Liver (tissue), 9 donors: ENCODE results near the gene SCART1. TPM values are rescaled to one million over a fixed set of nuclear protein-coding genes. Genes with fewer than 3 reads are reported as not detected.

ENCODE experiments used
- DNase-seq: peaks from one replicate; pipeline ENCODE4 v3.0.0-alpha.2; 2017; ENCODE audit warnings: low spot score
- H3K27ac ChIP-seq, 2 donors: one replicate each; pipeline ENCODE4 v1.7.0; 2013; ENCODE audit warnings: inconsistent platforms in 2 of 2, low read length in 2 of 2, control low read depth in 1 of 2, low read depth in 1 of 2, mild to moderate bottlenecking in 1 of 2
- H3K27me3 ChIP-seq, 4 donors: one replicate each; pipeline versions ENCODE4 v1.6.1 to v1.7.0; 2013; ENCODE audit warnings: low read length in 3 of 4, inconsistent platforms in 1 of 4, mild to moderate bottlenecking in 1 of 4, moderate library complexity in 1 of 4; ENCODE audit not compliant: control insufficient read depth in 4 of 4, insufficient read depth in 4 of 4
- H3K36me3 ChIP-seq, 4 donors: one replicate each; pipeline versions ENCODE4 v1.6.1 to v1.7.0; 2013; ENCODE audit warnings: low read length in 3 of 4, mild to moderate bottlenecking in 3 of 4, low read depth in 1 of 4, moderate library complexity in 1 of 4; ENCODE audit not compliant: control insufficient read depth in 4 of 4, insufficient read depth in 3 of 4
- H3K4me1 ChIP-seq, 4 donors: one replicate each; pipeline versions ENCODE4 v1.6.1 to v1.7.0; 2013; ENCODE audit warnings: low read length in 3 of 4, mild to moderate bottlenecking in 3 of 4, moderate library complexity in 1 of 4; ENCODE audit not compliant: control insufficient read depth in 4 of 4, insufficient read depth in 4 of 4
- H3K4me3 ChIP-seq, 3 donors: one replicate each; pipeline versions ENCODE4 v1.6.1 to v1.7.0; 2013; ENCODE audit warnings: low read length in 3 of 3, control low read depth in 1 of 3, low read depth in 1 of 3, mild to moderate bottlenecking in 1 of 3
- H3K9ac ChIP-seq, 2 donors: one replicate each; pipeline ENCODE4 v1.7.0; 2013; ENCODE audit warnings: low read length in 2 of 2, mild to moderate bottlenecking in 2 of 2, moderate library complexity in 2 of 2, control low read depth in 1 of 2, low read depth in 1 of 2
- H3K9me3 ChIP-seq, 4 donors: one replicate each; pipeline versions ENCODE4 v1.6.1 to v1.7.0; 2013; ENCODE audit warnings: low read length in 3 of 4; ENCODE audit not compliant: control insufficient read depth in 4 of 4
- CTCF ChIP-seq: fragments of 150-350 bp; IDR thresholded peaks from 2 replicates; pipeline ENCODE4 v1.5.1; 2017; ENCODE audit warnings: improper control_type of control experiment, low read depth, low read length; ENCODE audit not compliant: missing input control
- EGR1 ChIP-seq, 2 donors: IDR thresholded peaks; 2 replicates each; pipeline ENCODE4 v1.6.1; 2016 to 2018; ENCODE audit warnings: antibody characterized with exemption in 2 of 2, low read depth in 2 of 2
- FOXA1 ChIP-seq: IDR thresholded peaks from 2 replicates; pipeline ENCODE4 v1.6.1; 2016; ENCODE audit warnings: antibody characterized with exemption
- FOXA2 ChIP-seq: IDR thresholded peaks from 2 replicates; pipeline ENCODE4 v1.6.1; 2016; ENCODE audit warnings: antibody characterized with exemption
- GABPA ChIP-seq, 2 donors: IDR thresholded peaks in 1 of 2; conservative IDR thresholded peaks in 1 of 2; 2 replicates each; pipeline ENCODE4 v1.6.1; 2016; ENCODE audit warnings: antibody characterized with exemption in 2 of 2, mild to moderate bottlenecking in 1 of 2, moderate library complexity in 1 of 2
- HNF4A ChIP-seq, 2 donors: conservative IDR thresholded peaks; 2 replicates each; pipeline ENCODE4 v1.6.1; 2016; ENCODE audit warnings: antibody characterized with exemption in 2 of 2, mild to moderate bottlenecking in 2 of 2
- HNF4G ChIP-seq: IDR thresholded peaks from 2 replicates; pipeline ENCODE4 v1.6.1; 2016; ENCODE audit warnings: antibody characterized with exemption
- JUND ChIP-seq, 2 donors: IDR thresholded peaks; 2 replicates each; pipeline ENCODE4 v1.6.1; 2016; ENCODE audit warnings: antibody characterized with exemption in 2 of 2
- MAX ChIP-seq: IDR thresholded peaks from 2 replicates; pipeline ENCODE4 v1.6.1; 2016; ENCODE audit warnings: antibody characterized with exemption
- NR2F2 ChIP-seq: IDR thresholded peaks from 2 replicates; pipeline ENCODE4 v1.6.1; 2016; ENCODE audit warnings: antibody characterized with exemption
- RAD21 ChIP-seq, 2 donors: IDR thresholded peaks; 2 replicates each; pipeline ENCODE4 v1.6.1; 2016; ENCODE audit warnings: antibody characterized with exemption in 2 of 2, mild to moderate bottlenecking in 2 of 2
- RXRA ChIP-seq, 2 donors: IDR thresholded peaks; 2 replicates each; pipeline ENCODE4 v1.6.1; 2017 to 2018; ENCODE audit warnings: antibody characterized with exemption in 2 of 2, mild to moderate bottlenecking in 1 of 2
- SP1 ChIP-seq: IDR thresholded peaks from 2 replicates; pipeline ENCODE4 v1.6.1; 2018; ENCODE audit warnings: antibody characterized with exemption, mild to moderate bottlenecking
- TAF1 ChIP-seq: conservative IDR thresholded peaks from 2 replicates; pipeline ENCODE4 v1.6.1; 2016; ENCODE audit warnings: antibody characterized with exemption, mild to moderate bottlenecking
- YY1 ChIP-seq: IDR thresholded peaks from 2 replicates; pipeline ENCODE4 v1.6.1; 2016; ENCODE audit warnings: antibody characterized with exemption, mild to moderate bottlenecking
- ZBTB33 ChIP-seq: IDR thresholded peaks from 2 replicates; pipeline ENCODE4 v1.6.1; 2016; ENCODE audit warnings: antibody characterized with exemption
- WGBS: extraction: QIAGEN DNeasy Blood & Tissue Kit; methylation state at CpG from one replicate; pipeline ENCODE4 v1.1.7; 2013; 5-methylcytosine and 5-hydroxymethylcytosine counted together
- polyA plus RNA-seq, 2 donors: library from polyadenylated mRNA; stranded (reverse) in 1 of 2; unstranded in 1 of 2; fragments of 200-250 nt in 1 of 2; fragments of >200 nt in 1 of 2; fragmentation: Nextera tagmentation in 1 of 2; extraction: Ambion mirVana in 1 of 2; gene quantifications; one replicate each; pipeline versions ENCODE4 v1.2.1 to v1.2.3, GENCODE V29; 2013 to 2015
- total RNA-seq, 2 donors: library from RNA; depleted of rRNA; stranded (reverse); fragments of >200 nt; gene quantifications; one replicate each; pipeline ENCODE4 v1.2.3, GENCODE V29; 2014
- donor health status: healthy.
- donor health status: healthy.
- donor health status: healthy.
- donor health status: healthy.
- donor health status: healthy.

SCART1 gene
- total and polyA plus RNA-seq, 4 donors: 0.32 to 1.1 (median 0.68) TPM

- H3K36me3 ChIP-seq: peaks cover 5 to 16% (median 9%) of the 10 kb centered on the region in 4 donors
- TF ChIP-seq JUND (IDR thresholded peaks at IDR 0.05): no peak
- TF ChIP-seq FOXA2: no peak
- TF ChIP-seq RAD21 (IDR thresholded peaks at IDR 0.05): no peak
- TF ChIP-seq RXRA (IDR thresholded peaks at IDR 0.05): no peak
- no peak for TF ChIP-seq ZBTB33
- no peak for TF ChIP-seq YY1
- TF ChIP-seq FOXA1: no peak
- TF ChIP-seq HNF4G: no peak
- TF ChIP-seq CTCF: no peak
- H3K27me3 ChIP-seq: peaks cover 0 to 3% (median 0%) of the 10 kb centered on the region in 4 donors
- no peak overlapping the region for H3K4me3 ChIP-seq
- no peak overlapping the region for H3K27ac ChIP-seq
- 96% methylated on average over 17 of the region's 17 CpGs for WGBS
- H3K9ac ChIP-seq: no peak overlapping the region
- peaks cover 0 to 10% (median 4%) of the 10 kb centered on the region in 4 donors for H3K4me1 ChIP-seq
- no peak for DNase-seq
- no peaks in the 10 kb centered on the region for H3K9me3 ChIP-seq
These were observed 33.7 kb upstream of the SCART1 start for GRCh38 chr10:133420028-133420427.

- 94% methylated on average over 6 of the region's 6 CpGs for WGBS
- Histone ChIP-seq H3K9ac (no peak overlapping the region), H3K27me3 (peaks cover 0 to 3% (median 0%) of the 10 kb centered on the region in 4 donors)
These were observed 33.2 kb upstream of the SCART1 start for GRCh38 chr10:133420579-133420978.

More at GRCh38 chr10:133420579-133420978, 33.2 kb upstream of the SCART1 start:
- no peak for TF ChIP-seq NR2F2
- TF ChIP-seq MAX: no peak
- TF ChIP-seq HNF4A (conservative IDR thresholded peaks at IDR 0.05): no peak
- no peak for TF ChIP-seq EGR1 (IDR thresholded peaks at IDR 0.05; ENCODE audit: low read depth in 2 of 2)
- TF ChIP-seq SP1: no peak
- no peak for TF ChIP-seq RAD21 (IDR thresholded peaks at IDR 0.05)
- TF ChIP-seq FOXA2: no peak
- no peak for TF ChIP-seq RXRA (IDR thresholded peaks at IDR 0.05)
- TF ChIP-seq ZBTB33: no peak
- no peak for TF ChIP-seq JUND (IDR thresholded peaks at IDR 0.05)
- no peak for TF ChIP-seq CTCF
- TF ChIP-seq TAF1: no peak
- TF ChIP-seq GABPA (IDR thresholded peaks at IDR 0.05 in 1 of 2, conservative IDR thresholded peaks at IDR 0.05 in 1 of 2): no peak
- peaks cover 0 to 11% (median 7%) of the 10 kb centered on the region in 4 donors for H3K36me3 ChIP-seq
- H3K4me1 ChIP-seq: peaks cover 0 to 10% (median 4%) of the 10 kb centered on the region in 4 donors
- no peak overlapping the region for H3K27ac ChIP-seq
- H3K9me3 ChIP-seq: no peaks in the 10 kb centered on the region
- H3K4me3 ChIP-seq: no peak overlapping the region
- DNase-seq: no peak
